Non-pigmented ciliary epithelial cell (primary cell): ENCODE measurements around the gene TMEM163.

Experiments used
- DNase-seq: peaks from one replicate; pipeline ENCODE4 v3.0.0-alpha.2; 2010; ENCODE audit warnings: low read depth

Gene TMEM163

DNA sequence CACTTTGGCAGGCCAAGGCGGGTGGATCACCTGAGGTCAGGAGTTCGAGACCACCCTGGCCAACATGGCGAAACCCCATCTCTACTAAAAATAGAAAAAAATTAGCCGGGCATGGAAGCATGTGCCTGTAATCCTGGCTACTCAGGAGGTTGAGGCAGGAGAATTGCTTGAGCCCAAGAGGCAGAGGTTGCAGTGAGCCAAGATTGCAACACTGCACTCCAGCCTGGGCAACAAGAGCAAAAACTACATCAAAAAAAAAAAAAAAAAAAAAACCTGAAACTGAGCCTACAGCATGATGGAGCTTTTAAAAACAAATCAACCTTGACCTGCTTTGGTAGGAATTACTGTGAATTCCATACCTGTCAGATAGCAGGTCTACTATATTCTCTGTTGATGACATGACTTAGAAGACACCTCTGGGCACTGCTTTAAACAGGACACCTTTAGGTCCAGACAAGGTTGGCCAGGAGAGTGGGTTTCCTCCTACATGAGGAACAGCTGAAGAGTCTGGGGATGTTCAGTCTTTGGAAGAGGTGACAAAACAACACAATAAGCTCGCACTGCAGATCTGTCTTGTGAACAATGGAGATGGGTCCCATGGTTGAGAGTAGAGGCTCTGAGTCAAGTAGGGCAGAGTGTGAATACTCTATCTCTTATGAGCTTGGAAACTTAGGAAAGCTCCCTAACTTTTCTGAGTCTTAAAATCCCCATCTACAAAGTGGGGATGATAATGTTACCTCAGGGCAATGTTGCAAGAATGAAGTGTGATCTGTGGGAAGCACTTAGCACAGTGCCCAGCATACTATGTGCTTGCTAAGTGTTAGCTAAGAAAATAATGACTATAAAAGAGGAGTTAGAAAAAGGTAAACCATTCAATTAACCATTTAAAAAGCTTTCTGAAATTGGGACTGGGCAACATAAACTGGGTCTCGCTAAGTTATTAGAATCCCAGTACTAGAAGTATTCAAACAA is 25.2 kb downstream of the TMEM163 start:
- DNase-seq = no peak

DNA sequence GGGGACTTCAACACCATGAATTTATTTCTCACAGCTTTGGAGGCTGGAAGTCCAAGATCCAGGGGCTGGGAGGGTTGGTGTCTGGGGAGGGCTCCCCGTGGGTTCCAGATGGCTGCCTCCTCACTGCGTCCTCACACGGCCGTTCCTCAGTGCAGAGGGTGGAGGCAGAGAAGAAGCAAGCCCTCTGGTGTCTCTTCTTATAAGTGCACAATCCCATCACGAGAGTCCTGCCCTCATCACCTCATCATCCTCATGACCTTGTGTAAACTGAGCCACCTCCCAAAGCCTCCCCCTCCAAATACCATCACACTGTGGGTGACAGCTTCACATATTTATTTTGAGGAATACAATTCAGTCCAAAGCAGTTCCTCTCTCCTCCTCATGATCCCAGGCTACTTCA is 26.3 kb downstream of the TMEM163 start:
- DNase-seq = no peak

DNA sequence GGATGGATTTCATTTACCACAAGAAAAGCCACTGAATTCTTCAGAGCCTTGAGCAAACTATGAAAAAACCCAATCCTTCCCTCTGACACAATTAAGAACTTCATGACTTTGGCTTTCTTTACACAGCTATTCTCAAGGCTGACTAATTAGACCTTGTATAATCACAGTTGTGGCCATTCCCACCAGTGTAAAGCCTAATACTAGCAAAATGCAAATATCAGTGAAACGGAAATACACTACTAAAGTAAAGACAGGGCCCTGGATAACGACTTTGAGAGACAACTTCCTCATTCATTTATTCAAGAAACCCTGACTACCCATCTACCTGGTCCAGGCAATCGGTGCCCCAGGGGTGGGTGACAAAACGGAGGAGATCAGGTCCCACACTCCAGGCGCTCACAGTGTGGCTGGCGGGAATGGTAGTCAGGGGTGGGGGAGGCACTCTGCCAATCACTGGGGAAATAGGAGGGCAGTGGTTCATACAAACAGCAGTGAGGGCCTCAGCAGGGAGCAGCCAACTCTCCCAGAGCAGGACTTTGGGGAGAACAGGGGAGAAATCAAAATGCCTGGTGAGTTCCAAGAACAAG is 28.1 kb downstream of the TMEM163 start:
- no peak for DNase-seq

DNA sequence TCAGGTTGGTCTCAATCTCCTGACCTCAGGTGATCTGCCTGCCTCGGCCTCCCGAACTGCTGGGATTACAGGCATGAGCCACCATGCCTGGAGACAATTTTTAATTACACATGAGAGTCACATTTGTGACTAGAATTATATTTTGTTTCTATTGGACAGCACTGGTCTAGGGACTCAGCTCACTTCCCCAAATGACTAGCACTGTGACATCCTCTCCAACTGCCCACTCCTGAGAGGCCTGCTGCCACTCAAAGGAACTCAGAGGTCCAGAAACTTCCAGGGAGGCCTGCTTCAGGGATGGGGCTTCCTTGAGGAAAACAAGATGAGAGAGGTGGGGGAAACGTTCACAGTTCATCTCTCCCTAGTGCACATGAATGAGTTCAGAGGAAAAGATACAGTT is 29.5 kb downstream of the TMEM163 start:
- DNase-seq = no peak

DNA sequence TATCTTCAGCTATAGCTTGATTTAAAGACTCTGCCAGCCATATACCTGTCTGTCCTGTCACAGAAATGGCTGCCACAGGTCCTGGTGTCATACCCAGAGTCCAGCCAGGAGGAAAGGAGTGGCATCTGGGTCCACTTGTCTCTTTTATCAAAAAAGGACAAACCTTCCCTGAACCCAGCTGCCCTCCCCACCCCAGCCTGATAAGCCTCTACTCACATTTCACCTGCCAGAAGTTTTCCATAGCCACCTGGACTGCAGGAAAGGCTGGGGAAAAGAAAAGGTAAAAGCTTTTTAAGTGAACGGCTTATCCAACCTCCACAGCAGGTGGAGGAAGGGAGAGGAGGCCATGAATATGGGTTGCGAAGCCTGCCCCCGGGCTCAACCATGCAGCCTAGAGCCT is 32.8 kb downstream of the TMEM163 start:
- no peak for DNase-seq

GRCh38 chr2:134683561-134684112 is 35.2 kb downstream of the TMEM163 start:
- DNase-seq = no peak

DNA sequence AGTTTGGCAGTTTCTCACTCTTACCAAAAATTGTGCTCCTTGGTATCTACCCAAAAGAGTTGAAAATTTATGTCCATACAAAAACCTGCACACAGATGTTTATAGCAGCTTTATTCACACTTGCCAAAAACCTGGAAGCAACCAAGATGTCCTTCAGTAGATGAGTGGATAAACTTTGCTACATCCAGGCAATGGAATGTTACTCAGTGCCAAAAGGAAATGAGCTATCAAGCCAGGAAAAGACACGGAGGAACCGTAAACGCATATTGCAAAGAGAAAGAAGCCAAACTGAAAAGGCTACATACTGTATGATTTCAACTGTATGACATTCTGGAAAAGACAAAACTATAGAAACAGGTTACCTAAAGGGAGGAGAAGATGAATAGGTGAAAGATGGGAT is 36.1 kb downstream of the TMEM163 start:
- no peak for DNase-seq

DNA sequence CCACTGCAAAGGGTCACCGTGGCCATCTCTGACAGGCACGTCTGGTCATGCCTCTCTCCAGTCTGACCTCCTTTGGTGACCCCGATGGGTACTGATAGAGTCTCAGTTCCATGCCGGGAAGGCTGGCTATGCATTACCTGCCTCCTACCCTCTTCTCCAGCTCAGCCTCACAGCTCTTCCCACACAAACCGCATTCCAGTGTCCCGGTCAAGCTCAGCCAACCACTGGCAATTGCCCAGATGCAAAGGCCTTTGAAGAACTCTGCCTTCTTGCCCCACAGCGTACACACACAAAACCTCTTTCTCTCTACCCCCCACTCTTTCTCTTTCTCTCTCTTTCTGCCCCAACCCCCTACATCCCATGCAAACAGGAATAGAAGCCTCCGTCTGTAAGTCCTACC is 37.6 kb downstream of the TMEM163 start:
- no peak for DNase-seq

GRCh38 chr2:134679745-134680144 is 39.1 kb downstream of the TMEM163 start:
- DNase-seq = no peak

- no peak for DNase-seq
Observed at GRCh38 chr2:134679294-134679693, 39.5 kb downstream of the TMEM163 start.

GRCh38 chr2:134677856-134678756 is 40.7 kb downstream of the TMEM163 start:
- DNase-seq = no peak

DNA sequence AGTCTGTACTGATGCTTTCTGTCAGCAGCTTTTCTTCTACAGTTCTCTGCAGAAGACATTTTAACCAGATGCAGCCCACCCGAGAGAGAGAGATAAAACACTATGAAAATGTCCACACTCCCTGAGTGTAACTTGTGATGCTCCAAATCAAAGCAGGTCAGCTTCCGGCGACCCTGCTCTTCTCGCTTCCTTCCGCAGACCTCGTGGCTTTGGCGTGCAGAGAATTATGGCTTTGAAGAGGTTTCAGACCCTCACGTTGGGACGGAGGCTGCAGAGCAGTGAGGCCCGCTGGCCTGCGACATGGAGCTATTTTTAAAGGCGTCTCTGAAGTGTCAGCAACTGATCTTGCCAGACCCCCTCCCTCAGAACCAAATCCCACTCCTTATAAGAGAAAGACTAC is 41.8 kb downstream of the TMEM163 start:
- DNase-seq = no peak

DNA sequence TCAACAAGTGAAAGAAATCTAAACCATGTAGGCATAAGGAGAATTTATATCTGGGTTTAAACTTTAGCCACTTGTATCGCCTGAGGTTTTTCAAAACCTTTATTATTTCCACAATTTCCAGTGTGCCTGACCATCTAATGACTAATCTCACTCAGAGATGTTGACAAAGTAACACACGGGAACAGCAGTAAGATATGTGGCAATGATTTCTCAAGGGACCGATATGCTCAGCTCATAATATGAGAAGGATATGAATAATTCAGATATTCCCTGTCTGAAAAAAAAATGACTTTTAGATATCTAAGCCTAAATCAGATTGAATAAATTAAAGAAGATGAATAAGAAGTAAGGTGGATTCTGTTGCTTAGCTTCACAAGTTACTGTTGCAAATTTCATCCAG is 43.5 kb downstream of the TMEM163 start:
- no peak for DNase-seq

DNA sequence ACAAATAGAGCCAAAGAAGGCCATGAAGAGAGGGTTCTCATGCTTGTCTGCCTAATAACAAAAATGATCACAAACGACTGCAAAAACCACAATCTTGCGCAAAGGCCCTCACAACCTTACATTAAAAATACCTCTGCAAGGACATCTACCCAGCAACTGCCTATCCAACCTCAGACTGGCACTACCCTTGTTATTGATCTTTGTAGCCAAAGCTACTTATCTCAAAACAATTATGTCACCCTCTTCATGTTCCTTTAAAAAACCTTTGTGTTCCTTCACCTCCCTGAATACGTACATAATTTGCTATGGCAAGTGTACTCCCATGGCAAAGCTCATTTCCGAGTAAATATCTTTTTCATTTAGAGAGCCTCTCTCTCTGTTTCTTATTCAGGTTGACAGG is 44.1 kb downstream of the TMEM163 start:
- no peak for DNase-seq

DNA sequence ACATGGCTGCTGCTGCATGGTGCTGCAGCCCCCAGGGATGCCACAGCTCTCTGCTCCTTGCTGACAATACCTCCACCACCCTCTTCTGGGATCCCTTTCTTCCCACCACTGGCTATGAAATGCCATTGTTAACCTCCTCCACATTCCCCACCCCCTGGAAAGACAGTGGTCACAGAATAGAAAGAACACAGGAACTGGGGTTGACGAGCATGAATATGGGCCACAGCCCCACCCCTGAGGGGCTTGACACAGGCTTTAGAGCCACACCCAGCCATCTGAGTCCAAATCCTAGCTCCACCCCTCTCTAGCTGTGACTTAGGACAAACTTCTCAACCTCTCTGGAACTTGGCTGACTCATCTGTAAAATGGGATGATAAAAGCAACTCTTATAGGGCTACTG is 47.3 kb downstream of the TMEM163 start:
- DNase-seq = no peak

GRCh38 chr2:134670955-134671354 is 47.8 kb downstream of the TMEM163 start:
- DNase-seq = no peak

DNA sequence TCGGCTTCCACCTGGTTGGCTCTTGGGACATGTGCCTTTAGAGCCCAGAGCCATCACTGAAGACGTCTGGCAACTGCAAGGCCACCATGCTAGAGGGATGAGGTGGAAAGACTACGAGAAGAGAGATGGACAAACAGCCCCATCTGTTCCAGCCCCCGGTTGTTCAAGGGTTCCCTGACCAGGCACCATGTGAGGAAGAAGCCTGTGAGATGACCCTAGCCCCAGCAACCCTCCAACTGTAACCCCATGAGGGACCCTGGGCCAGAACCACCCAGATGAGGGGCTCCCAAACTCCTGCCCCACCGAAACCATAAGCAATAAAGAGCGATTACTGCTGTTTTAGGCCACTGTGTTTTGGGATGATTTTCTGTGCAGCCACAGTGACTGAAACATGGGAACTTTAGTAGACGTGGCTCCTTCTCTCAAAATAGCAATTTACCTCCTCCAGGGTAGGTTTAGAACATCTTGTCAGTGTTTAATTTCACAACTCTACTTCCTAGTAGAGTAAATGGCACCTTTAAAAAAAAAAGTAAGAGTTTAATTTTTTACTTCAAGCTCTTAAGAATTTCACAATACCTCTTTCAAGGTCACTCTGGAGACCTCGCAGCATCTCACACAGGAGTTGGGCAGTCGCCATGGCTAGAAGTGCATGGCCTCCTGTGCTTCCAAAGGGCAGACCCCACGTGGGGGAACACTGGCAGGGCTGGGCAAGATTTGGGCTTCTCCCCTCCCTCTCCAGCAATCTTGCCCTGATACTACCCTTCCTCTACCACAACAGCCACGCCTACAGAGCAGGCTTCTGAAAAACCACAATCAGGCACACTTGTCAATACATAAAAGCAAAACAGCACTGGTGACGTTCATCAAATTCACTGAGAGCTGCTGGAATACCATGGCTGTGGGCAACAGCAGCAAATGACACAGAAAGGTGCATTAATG is 48.8 kb downstream of the TMEM163 start:
- no peak for DNase-seq

DNA sequence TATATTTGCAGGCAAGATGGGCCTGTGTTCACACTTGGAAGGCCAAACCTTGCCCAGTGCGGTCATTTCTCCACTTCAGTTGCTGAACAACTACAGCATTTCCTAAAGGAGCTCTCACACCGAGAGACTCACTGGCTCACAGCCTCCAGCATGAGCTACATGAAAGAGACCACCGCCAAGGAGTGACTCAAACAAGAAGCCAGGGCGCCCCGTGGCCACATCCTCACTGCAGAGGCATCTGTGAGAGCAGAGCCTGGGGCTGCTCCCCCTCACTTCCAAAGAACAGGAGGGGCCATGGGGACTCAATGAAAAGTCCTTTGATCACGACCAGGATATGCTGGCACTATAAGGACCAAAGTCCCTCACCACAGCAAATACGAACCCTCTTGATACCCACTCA is 50.0 kb downstream of the TMEM163 start:
- DNase-seq = no peak

DNA sequence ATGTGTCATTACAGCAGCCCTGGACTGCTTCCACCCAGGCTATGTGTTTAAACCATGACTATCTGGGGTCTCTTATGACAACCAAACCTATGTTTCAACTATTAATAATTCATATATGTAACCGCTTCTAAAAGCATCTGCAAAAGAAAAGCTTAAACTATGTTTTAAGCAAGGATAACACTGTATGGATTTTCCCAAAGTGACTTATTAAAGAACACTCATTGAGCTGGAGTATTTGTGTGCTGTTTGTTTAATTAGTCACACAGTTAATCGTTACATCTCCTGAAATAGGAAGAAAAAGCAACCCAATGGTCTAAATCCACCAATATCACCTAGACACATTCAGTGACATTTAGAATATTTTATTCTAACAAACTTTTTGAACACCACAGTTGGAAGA is 51.3 kb downstream of the TMEM163 start:
- DNase-seq = no peak

DNA sequence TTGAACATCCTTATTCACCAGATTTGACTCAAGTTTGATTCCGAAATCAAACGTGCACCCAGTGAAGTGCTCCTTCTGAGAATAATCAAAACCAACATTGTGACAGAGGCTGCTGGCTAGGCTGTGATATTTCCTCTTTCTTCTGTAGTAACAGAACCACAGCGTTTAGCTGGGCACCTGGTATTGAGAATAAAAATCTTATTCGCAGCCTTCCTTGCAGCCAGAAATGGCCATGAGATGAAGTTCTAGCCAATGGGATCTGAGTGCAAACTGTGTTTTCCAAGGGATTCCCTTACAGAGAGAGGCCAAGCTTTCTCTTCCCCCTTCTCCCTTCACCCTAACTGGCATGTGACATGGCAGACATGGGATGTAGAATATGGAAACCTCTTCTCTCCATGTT is 51.7 kb downstream of the TMEM163 start:
- no peak for DNase-seq
